GM18517 (cell line): Measurements from ENCODE around the gene C4B.
"Not testable (repeated sequence)": the region's sequence is repeated elsewhere in the genome, so short reads cannot be mapped to it uniquely, and the experiment has no call there.

ENCODE experiments used
- ATAC-seq: cut with Tn5 transposase; IDR thresholded peaks from one replicate; pipeline ENCODE4 v1.9.1; 2021; ENCODE audit warnings: mild to moderate bottlenecking, moderate library complexity; ENCODE audit not compliant: unreplicated experiment

Gene C4B

GRCh38 chr6:32035283-32036013 is 20.9 kb downstream of the C4B start:
- not testable (repeated sequence) for ATAC-seq

DNA sequence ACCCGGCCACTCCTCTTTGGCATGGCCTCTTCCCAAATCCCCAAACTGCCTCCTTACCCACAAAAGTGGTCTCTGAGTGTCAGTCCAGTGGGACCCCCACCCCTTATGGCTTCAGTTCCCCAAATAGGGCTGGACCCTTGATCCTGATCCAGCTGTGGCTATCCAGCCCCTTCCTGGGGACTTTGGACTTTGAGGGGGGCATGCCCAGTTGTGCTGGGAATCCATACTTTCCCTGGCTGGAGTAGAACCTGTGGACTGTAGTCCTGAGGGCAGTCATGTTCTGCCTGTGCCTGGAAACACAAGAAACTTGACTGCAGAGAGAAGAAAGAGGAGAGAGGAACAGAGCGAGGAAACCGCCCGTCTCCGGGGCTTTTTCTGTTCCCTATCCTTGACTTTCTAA is 22.5 kb downstream of the C4B start:
- not testable (repeated sequence) for ATAC-seq

GRCh38 chr6:32037598-32038524 is 23.3 kb downstream of the C4B start, which contains the start of gene CYP21A2:
Gene CYP21A2 (plus strand): TSS chr6:32038415. CDS start chr6:32038423, 8 bp downstream.
- not testable (repeated sequence) for ATAC-seq

DNA sequence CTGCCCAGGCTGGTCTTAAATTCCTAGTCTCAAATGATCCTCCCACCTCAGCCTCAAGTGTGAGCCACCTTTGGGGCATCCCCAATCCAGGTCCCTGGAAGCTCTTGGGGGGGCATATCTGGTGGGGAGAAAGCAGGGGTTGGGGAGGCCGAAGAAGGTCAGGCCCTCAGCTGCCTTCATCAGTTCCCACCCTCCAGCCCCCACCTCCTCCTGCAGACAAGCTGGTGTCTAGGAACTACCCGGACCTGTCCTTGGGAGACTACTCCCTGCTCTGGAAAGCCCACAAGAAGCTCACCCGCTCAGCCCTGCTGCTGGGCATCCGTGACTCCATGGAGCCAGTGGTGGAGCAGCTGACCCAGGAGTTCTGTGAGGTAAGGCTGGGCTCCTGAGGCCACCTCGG is 24.3 kb downstream of the C4B start:
- ATAC-seq = not testable (repeated sequence)

- not testable (repeated sequence) for ATAC-seq
Measured at GRCh38 chr6:32039321-32040274, 25.0 kb downstream of the C4B start.

GRCh38 chr6:32040299-32041049 is 25.9 kb downstream of the C4B start:
- ATAC-seq = not testable (repeated sequence)

GRCh38 chr6:32041050-32041321 is 26.4 kb downstream of the C4B start:
- ATAC-seq = not testable (repeated sequence)

DNA sequence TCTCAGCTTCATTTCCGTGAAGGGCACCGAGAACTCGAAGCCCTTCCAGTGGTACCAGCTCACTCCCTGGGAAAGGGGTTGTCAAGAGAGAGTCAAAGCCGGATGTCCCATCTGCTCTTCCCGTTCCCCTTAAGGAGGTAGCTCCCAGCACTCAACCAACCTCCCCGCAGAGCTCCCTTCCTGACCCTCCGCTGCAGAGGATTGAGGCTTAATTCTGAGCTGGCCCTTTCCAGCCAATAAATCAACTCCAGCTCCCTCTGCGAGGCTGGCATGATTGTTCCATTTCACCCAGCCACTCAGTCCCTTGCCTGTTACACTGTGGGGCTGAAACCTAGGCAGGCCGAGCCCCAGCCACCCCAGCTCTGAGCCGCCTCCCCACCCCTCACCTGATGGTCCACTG is 26.8 kb downstream of the C4B start:
- ATAC-seq = not testable (repeated sequence)

DNA sequence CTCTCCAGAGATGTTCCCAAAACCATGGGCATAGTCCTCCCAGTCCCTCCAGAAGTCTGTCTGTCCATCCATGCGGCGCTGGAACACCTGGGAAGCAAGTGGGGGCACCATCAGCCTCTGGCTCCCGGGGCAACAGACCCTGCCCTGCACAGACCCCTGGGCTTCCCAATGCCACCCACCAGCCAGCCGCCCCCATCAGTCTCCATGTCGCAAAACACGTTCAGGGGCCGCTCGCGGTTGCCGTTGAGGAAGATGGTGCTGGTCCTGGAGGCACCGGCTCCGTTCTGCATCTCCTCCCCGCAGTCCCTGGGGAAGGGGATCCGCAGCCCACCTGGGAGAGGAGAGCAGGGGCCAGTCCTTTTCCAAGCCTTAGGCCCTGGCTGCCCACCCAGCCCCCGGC is 27.7 kb downstream of the C4B start:
- not testable (repeated sequence) for ATAC-seq

GRCh38 chr6:32043589-32044380 is 29.2 kb downstream of the C4B start:
- not testable (repeated sequence) for ATAC-seq

GRCh38 chr6:32044916-32045315 is 30.3 kb downstream of the C4B start:
- not testable (repeated sequence) for ATAC-seq

DNA sequence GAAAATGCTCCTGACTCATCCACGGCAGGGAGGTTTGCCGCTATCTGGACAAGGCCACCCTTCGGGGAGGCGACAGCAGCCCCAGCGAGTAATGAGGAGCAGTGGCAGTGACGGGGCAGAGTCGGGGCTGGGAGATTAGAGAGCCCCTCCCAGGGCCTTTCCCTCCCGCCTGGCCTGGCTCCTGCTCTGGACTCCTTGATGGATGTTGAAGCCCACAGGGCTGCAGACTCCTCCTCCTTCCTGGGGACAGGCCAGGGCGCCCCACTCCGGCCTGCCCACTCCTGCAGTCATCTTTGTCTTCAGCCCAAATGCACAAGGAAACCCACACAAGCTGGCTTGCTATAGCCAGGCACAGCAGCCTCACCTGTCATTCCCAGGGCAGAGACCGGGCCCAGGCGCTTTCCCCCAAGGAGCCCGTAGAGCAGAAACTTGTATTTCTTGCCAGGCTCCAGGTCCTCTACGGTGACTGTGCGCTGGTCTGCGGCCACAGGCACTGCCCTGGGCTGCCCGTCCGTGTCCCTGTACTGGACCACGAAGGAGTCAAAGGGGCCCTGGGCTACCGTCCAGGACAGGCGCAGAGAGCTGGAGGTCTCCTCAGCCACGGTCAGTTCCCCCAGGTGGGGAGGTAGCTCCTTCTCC is 31.3 kb downstream of the C4B start:
- no peak for ATAC-seq

GRCh38 chr6:32046450-32047083 is 32.0 kb downstream of the C4B start:
- no peak for ATAC-seq

GRCh38 chr6:32047084-32047478 is 32.5 kb downstream of the C4B start:
- no peak for ATAC-seq

- ATAC-seq = no peak
Measured at GRCh38 chr6:32047539-32047854, 32.9 kb downstream of the C4B start.

DNA sequence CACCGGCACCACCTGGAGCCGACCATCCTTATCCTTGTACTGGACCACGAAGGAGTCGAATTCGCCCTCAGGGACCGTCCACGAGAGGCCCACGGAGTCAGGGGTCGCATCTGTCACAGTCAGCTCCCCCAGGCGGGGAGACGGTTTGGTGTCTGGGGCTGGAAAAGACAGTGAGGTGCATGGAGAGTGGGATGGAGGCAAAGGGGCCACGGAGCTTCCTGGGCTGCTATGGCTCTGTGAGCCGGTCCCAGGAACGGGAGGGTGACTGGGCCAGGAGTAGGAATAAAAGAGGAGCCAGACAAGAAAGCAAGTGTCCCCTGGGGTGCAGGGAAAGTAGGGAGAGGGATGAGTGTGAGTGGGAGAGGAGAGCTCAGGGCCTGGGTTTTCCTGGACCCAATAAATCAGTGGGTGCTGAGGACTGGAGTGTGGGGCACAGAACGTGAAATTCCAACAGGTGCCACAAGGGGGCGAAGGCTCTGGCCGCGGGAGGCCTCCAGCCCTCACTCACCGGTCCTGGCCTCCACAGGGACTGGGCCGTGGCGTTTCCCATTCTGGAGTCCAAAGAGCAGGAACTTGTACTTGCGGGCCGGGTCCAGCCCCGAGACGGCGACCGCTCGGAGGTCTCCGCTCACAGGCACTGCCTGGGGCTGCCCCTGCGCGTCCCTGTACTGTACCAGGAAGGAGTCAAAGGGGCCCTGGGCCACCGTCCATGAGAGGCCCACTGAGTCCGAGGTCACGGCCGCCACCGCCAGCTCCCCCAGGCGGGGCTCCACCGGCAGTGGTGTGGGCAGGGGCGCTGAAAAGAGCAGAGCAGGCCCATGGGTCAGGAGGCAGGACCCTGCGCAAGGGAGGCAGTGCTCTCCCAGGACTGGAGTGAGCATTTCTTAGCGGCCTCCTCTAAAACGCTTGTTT is 33.5 kb downstream of the C4B start:
- no peak for ATAC-seq

DNA sequence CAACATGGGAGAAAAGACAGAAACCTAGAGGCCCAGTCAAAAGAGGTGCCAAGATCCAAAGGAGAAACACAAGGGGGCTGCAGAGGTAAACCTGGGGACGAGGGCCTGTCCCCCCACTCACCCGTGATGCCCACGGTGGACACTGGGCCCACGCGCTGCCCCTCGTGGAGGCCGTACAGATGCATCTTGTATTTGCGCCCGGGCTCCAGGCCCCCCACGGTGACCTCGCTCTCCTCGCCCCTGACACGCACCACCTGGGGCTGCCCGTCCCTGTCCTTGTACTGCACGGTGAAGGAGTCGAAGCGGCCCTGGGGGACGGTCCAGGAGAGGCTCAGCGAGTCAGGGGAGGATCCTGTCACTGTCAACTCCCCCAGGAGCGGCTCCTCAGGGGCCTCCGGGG is 34.6 kb downstream of the C4B start:
- not testable (repeated sequence) for ATAC-seq

DNA sequence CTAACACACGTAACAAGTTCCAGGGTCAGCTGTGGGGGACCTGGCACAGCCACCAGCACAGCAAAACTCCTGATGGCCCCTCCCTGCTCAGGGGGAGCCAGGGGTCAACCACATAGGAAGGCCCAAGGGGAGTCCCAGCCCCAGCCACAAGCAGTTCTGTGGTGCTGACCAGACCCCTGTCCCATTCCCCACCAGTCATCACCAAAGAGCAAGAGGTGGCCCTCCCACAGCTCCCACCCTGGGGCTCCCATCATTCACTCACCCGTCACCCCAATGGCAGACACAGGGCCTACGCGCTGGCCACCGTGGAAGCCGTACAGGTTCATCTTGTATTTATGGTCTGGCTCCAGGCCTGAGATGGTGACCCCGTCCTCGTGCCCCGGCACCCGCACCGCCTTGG is 35.1 kb downstream of the C4B start:
- not testable (repeated sequence) for ATAC-seq
